NCI-H748 treated with DMSO at 0.1 percent for 48 hours (cell line): ENCODE results near the gene PTPRA.

ENCODE experiments used
- DNase-seq: peaks from one replicate; lab custom pipeline; 2025; lab: John Stamatoyannopoulos, UW

Gene PTPRA

DNA sequence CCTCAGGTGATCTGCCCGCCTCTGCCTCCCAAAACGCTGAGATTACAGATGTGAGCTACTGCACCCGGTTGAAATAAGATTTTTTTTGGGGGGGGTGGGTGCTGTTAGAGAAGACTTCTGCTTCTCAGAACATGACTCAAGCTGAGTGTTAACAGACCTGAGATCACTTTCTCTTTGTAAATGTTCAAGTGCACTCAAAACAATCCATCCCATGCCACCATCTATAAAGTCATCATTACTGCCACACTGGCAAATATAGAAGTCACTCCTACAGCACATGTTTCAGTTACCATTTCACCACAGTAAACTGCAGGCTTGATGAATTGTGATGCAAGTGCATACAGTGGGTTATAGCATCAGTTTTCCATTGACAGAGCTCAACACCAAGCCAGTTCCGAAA, 23.8 kb upstream of the PTPRA start:
- no peak for DNase-seq

DNA sequence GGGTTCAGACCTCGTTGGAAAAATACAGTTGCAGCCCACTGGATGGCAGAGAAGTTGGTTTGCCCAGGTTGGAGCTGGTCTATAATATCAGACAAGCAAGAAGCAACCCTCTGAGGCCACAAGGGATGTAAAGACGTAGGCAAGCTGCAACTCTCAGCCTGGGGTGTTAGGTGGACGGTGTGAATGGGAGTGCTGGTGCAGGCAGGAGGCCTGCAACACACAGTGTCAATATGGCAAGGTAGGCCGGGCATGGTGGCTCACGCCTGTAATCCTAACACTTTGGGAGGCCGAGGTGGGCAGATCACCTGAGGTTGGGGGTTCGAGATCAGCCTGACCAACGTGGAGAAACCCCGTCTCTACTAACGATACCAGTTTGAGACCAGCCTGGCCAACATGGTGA, 22.2 kb upstream of the PTPRA start:
- no peak for DNase-seq

DNA sequence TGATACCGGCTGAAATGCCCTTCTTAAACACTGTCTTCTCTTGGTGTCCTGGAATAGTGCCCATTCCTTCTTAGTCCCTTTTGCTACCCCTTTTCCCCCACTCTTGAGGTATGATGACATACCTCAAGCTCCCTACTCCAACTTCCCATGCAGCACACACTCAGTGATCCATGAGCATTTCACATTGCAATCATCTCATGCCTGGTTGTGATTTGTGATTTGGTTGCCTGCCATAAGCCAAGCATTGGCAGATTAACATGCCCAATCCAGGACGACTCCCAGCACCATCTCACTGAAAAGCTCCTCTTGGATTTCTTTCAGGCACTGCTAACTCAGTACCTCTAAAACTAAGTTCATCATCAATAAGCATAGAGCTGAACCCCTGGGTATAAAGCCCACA, 14.7 kb upstream of the PTPRA start:
- DNase-seq = no peak

DNA sequence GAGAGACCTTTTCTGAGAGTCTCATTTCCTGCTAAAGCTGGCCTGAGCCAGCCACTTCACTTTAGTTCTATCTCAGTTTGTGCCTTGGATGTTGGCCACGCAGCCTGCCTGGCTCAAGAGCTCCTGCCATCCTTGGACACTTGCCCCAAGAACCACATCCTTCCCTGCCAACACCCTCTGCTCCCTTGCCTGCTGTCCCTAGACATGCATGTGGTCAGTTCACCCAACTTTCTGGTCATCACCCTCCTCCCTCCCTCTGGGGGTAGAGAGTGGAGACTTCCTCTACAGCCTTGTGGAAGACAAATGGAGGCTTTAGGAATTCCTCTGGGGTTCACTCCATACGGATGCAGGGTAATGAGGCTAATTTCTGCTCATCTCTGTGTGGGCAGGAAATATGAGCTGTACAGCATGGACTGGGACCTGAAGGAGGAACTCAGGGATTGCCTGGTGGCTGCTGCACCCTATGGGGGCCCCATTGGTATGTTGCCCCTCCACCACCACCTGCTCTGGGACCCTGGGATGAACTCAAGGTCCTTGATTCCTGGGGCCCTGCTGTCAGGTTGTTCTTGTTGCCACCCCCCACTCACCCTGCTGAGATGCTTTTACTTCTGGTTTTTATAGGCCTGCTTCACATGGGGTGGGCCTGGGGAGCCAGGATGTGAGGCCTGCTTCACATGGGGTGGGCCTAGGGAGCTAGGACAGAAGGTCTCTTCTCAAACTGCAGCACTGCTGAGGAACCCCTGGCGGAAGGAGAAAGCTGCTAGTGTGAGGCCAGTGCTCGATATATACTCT, 13.8 kb upstream of the PTPRA start:
- no peak for DNase-seq

DNA sequence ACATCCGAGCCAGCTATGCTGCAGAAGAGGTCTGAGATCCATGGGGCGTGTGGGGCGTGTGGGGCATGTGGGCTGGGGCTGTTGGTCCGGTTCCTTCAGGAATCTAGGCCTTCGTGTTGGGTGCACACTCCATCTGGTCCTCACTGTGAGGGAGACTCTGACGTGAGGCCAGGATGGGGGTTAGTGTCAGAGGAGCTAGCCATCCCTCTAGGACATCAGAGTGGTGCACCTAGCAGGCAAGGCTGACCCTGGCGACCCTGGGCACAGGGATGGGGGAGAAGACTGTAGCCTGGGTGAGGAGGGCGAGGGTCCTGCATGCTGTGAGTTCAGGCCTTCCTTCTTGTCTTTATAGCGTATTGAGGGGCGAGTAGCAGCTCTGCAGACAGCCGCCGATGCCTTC, 8.7 kb upstream of the PTPRA start:
- no peak for DNase-seq

DNA sequence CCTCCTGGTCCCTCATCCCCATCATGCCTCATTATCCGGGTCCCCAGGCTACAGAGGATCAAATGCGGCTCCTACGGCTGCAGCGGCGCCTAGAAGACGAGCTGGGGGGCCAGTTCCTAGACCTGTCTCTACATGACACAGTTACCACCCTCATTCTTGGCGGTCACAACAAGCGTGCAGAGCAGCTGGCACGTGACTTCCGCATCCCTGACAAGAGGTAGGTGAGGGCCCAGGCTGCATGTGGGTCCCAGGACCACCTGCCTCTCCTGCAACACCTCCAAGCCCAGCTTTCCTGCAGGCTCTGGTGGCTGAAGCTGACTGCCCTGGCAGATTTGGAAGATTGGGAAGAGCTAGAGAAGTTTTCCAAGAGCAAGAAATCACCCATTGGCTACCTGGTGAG, 8.2 kb upstream of the PTPRA start:
- no peak for DNase-seq

DNA sequence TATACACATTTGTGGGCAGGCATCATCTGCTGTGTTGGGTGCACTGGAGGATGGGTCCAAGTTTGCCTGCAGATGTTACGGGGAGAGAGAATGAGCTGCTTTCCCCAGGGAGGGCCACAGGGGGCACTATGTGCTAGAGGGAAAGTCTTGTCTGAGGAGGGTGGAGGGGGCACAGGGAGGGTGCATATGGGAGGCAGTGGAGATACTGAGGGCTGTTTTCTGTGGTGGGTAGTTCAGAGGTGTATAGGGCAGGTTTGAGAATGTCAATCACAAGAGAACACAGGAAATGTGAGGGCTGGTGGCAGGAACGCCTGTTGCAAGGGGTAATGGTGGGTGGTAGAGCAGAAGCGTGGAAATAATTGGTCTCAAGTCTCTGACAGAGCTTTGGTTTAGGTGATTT, 7.7 kb upstream of the PTPRA start:
- no peak for DNase-seq

DNA sequence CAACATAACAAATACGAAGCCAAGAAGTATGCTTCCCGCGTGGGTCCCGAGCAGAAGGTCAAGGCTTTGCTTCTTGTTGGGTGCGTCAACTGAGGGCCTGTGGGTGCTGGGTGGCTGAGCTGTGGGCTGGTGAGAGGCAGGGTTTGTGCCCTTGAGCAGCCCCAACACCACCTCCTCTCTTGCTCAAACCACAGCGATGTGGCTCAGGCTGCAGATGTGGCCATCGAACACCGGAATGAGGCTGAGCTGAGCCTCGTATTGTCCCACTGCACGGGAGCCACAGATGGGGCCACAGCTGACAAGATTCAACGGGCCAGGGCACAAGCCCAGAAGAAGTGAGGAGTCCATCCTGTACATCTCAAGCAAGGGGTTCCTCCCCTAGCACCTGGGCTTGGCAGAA, 7.0 kb upstream of the PTPRA start:
- no peak for DNase-seq

DNA sequence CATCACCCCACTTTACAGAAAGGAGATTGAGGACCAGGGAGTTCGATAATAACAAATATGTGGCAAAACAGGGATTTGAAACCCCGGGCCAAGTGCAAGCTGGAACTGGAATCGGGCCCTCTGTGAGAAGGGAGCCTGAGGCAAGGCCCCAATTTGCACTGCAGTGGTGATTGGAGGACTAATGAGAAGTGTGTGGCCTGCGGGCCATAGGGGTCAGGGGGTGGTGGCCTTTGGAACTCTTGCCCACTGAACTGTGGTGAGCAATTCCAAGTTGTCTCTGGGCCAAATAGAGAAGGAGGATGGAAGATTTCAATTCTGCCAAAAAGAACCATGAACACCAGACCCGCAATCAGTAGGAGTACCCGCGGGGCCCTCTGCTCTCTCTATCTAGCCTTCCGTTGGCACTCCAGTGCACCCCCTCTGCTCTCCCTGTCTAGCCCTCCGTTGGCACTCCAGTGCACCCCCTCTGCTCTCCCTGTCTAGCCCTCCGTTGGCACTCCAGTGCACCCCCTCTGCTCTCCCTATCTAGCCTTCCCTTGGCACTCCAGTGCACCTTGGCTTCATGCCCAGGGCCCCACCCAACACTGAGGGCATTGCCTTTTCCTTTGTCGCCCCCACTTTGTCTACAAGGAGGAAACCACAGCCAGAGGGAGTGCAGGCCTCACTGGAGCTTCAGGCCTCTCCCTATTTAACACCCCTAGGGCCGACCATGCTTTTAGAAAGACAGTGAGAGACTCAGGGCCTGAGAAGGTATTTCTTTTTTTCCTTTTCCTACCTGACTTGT, 6.0 kb upstream of the PTPRA start:
- DNase-seq = no peak

DNA sequence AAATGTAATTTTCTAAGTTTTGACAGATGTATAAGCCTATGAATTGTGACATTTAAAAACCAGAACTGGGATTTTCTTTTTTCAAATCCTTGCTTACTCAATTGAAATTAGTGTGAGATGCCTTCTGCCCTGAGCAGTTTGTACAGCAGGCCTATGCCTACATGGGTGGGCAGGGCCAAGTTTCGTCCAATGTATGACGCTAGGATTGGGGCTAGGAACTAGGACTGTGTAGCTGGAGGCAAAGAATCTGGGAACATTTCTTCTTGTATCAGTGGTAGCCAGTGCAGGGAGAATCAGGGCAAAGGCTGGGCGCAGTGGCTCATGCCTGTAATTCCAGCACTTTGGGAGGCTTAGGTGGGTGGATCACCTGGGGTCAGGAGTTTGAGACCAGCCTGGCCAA, 3.9 kb upstream of the PTPRA start:
- no peak for DNase-seq

DNA sequence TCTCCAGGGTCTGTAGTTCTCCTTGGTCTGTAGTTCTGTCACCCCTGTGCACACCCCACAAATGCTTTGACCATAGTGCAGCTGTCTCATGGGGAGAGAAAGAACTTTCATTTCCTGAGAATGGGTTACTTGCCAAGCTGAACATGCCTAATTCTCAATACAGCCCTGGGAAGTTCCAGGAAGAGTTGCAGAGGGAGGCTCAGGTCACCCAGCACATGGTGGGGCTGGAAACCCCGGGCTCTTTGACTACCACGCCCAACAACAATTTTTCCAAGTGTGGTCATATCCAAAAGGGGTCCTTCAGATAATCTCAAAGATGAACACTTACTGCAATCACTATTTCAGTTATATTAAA, 2.2 kb upstream of the PTPRA start:
- DNase-seq = no peak

DNA sequence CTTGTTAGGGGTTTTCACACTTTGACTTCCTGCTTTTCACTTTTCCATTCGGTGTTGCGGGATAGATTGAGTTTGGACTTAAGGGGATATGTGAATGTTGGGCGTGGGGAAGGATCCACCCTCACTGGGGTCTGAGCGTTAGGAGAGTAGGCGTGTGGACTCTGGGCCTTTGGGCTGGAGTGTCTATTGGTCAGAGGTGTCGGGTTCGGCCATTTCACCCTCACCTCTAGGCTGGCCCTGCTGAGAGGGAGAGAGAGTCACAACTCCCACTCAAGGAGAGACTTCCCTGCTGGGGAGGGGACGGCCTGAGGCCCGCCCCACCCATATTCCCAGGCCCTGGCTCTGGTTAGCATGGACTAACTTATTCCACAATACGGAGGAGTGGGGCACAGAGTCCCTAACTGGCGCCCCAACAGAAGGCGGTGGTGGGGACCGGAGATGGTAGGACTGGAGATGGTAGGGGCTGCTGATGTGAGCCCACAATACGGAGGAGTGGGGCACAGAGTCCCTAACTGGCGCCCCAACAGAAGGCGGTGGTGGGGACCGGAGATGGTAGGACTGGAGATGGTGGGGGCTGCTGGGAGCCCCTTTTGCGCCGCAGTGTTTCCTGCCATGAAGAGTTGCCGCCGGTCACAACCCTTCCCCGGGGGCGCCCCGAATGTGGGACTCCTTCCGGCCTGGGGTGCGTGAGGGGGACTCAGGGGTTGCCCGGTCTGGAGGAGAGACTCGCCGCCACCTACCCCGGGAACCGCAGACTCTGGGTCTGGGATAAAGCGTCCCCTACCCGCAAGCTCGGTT, 1.4 kb upstream of the PTPRA start:
- DNase-seq = no peak

DNA sequence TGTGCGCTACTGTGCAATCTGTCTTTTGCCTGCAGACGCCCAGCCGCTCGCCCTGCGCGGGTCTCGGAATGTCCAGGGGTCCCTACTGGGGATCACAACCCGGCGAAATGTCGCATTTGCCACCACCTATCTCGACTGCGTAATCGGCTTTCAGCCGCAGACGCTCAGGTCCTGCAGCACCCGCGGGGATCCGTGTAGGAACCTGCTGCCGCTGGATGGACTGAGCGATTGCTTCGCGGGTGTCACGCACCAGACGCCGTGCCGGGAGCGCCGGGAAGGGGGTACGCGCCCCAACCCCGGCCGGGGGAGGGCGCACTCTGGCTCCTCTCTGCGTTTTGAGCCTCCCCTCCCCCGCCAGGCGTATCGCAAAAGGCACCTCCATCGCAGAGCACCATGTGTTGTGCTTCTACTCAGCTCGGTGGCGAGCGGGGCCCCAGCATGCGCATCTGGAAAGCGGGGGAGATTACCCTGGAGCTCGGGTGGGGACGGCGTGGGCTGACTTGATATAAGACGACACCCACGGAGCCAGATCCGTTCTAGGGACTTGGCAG, 747 bp upstream of the PTPRA start:
- DNase-seq = peak; percentile 71

DNA sequence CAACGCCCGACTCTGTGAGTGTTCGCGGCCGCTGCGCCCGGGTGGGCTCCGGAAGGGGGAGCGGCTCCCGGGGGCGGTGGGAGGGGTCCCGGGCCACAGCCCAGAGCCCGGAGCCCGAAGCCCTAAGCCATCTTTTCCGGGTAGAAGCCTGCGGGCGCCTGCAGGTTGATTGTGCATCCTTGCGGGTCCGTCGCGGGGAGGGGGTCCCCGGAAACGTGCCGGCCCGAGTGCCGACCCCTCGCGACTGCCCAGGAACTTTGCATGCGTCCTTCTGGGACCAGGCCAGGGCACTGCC, 413 bp downstream of the PTPRA start:
- DNase-seq = no peak

DNA sequence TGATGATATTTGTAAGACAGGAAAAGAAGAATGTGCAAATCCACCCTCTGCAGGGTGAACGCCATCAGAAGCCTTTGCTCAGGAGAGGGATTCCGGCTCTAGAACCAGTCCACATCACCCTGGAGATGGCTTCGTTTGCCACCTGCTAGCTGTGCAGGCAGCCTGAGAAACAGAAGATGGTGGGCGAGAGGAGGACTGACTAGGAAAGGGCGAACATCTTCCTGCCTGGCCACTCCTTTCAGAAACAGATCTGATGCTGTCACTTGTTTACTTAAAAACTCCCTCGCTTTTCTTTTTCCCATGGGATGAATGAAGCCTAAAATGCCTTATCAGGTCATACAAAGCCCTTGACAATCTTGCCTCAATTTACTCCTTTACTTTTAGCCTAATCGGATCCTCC, 1.2 kb downstream of the PTPRA start:
- DNase-seq = peak; percentile 16

DNA sequence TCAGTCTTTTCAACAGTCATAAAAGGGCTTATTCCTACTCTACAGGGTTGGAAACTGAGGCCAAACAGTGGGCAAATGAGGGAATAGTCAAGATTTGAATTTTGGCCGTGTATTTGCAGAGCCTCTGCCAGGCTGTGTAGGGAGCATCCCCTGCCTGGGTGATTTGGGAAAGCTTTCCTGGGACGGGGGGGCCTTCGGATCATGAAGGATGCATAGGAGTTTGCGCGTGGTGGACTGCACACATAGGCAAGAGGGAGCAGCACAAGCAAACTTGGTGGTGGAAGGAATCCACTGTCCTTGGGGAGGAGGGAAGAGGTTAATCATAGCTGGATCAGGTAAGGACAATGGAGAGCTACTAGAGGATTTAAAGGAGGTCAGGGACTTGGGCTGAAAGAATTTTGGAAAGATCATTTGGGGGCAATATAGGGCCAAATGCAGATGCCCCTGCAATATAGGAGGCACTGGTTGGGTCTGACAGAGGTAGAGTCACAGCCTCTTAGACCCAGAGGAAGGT, 2.5 kb downstream of the PTPRA start:
- no peak for DNase-seq

DNA sequence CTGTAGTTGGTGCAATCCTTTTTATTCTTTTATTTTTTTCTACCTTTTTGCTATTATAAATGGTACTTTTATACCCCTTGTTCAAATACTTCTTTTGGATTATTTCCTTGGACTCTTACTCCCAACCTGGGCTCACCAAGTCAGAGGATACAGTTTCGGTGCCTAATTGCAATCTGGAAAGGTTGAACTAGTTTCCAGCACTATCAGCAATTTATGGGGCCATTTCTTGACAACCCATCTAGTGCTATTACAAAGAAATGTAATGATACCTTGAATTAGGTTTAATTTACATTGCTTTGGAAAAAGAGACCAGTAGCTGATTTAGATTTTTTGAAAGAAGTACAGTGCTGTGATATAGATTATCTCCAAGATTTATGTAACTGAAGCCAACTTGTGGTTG, 5.2 kb downstream of the PTPRA start:
- DNase-seq = no peak

DNA sequence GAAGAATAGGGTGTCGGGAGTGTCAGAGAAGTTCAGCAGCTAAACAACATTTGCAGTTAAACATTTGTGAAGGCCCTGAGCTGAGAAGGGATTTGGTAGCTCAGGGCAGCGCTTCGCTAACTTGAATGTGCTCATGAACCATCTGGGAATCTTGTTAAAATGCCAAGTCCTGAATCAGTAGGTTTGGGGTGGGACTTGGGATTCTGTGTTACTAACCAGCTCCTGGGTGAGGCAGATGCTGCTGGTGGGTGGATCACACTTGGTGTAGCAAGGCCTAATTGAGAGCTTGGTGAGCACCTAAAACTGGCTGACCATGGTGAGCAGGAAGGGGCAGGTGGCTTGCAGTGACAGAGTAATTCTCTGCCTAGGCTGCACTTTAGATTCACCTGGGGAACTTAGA, 5.9 kb downstream of the PTPRA start:
- DNase-seq = no peak

DNA sequence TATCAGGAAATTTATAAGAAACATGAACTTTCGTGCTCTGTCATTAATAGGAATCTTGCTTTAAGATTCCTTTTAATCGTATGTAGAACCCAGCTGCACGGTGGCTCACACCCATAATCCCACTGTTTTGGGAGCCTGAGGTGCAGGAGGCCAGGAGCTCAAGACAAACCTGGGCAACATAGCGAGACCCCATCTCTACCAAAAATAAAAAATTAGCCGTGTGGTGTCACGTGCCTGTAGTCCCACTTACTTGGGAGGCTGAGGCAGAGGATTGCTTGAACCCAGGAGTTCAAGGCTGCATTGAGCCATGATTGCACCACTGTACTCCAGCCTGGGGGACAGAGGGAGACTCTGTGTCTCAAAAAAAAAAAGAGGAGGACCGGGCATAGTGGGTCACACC, 7.4 kb downstream of the PTPRA start:
- no peak for DNase-seq

DNA sequence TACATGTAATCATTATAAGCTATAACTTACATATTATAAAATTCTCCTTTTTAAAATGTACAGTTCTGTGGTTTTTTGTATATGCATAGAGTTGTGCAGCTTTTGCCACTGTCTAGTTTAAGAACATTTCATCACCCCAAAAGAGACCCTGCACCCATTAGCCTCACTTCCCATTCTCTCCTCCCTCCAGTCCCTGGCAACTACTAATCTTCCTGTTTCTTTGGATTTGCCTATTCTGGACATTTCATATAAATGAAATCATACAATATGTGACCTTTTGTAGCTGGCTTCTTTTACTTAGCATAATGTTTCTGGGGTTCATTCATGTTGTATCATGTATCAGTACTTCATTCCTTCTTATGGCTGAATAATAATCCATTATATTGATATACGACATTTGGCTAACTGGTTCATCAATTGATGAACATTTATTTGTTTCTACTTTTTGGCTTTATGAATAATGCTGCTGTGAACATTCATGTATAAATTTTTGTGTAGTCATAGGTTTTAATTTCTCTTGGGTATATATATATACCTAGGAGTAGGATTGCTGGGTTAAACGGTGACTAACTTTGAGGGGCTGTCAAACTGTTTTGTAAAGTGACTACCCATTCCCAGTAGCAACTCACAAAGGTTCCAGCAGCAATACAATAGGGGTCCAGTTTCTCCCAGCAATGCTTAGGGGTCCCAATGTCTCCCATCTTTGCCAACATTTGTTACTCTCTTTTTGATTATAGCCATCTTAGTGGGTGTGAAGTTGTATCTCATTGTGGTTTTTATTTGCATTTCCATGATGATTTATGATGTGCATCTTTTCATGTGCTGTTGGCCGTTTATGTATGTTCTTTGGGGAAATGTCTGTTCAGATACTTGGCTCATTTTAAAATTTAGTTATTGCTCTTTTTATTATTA, 10.7 kb downstream of the PTPRA start:
- DNase-seq = no peak

DNA sequence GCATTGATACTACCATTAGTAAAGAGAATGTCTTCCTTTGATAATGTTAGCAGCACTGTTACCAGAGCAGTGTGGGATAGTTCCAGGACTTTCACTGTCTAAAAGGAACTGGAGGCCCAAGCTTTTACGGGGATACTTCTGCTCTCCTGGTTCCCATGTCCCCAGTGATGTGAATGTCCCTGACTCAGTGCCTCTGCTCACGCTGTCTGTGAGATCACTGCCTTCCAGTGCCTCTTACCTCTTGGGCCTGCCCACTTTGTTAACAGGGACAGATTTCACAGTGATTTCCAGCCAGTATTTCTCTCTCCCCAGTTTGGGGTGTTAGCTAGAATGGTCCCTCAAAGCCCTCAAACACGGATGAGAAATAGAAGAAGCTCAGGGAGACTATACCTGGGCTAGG, 14.4 kb downstream of the PTPRA start:
- DNase-seq = no peak
